GM19438 (cell line): ENCODE data around the gene SH2D3A.
"Not testable (repeated sequence)": the region's sequence is repeated elsewhere in the genome, so short reads cannot be mapped to it uniquely, and the experiment has no call there.

Experiments used
- ATAC-seq: cut with Tn5 transposase; IDR thresholded peaks from one replicate; pipeline ENCODE4 v1.9.1; 2021; ENCODE audit warnings: low read depth; ENCODE audit not compliant: unreplicated experiment

Gene SH2D3A

DNA sequence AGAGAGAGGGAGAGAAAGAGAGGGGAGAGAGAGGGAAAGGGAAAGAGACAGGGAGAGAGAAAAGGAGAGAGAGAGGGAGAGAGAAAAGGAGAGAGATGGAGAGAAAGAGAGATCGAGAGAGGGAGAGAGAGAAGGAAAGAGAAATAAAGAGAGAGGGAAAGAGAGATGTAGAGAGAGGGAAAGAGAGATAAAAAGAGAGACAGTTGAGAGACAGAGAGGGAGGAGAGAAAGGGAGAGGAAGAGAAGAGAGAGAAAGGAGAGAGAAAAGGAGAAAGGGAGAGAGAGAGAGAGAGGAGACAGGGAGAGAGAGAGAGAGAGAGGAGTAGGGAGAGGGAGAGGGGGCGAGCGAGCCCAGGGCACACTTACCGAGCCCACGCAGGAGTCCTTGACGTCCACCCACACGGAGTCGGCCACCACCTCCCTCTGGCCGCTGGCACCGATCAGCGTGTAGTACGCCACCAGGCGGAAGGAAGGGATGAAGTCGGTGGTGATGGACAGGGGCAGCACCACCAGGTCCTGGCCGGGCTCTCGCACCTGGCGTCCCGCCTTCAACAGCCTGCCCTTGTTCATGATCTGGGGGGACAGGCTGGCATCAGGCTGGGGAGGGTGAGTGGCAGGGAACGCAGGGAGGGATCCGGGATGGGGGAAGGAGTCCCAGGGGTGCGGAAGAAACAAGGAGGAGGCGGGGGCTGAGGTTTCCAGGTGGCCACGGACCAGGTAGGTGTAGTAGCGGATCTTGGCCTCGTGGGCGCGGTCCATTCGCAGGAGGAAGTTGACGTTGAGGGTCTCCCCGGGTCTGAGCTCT, 56.8 kb downstream of the SH2D3A start:
- no peak for ATAC-seq

DNA sequence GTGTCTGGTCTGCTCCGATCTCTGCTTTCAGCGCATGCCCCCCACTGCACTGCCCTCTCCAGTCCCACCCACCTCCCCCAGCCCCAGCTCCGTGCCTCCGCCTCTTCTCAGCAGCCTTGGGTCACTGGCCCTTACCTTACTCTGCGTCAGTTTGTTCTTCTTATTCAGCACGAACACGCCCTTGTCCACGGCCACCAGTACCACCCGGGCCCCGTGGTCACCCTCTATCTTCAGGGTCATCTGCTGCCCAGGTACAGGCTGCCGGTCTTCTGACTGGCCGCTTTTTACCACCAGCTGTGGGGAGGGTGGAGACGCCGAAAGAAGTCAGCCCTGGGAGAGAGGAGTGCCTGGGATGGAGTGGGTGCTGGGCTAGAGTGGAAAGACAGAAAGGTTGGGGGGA, 57.7 kb downstream of the SH2D3A start:
- ATAC-seq = no peak

GRCh38 chr19:6708913-6709312, 58.3 kb downstream of the SH2D3A start:
- ATAC-seq = not testable (repeated sequence)

- no peak for ATAC-seq
Measured at GRCh38 chr19:6708346-6708745, 58.9 kb downstream of the SH2D3A start.

GRCh38 chr19:6707658-6708018, 59.6 kb downstream of the SH2D3A start:
- no peak for ATAC-seq

GRCh38 chr19:6707011-6707657, 60.1 kb downstream of the SH2D3A start:
- no peak for ATAC-seq

- ATAC-seq = no peak
Measured at GRCh38 chr19:6706633-6706958, 60.6 kb downstream of the SH2D3A start.

GRCh38 chr19:6705931-6706632, 61.2 kb downstream of the SH2D3A start:
- no peak for ATAC-seq
